Testis (tissue), 3 donors: ENCODE results near the gene TMEM184B. TPM values are rescaled to one million over a fixed set of nuclear protein-coding genes. Genes with fewer than 3 reads are reported as not detected.

ENCODE experiments used
- DNase-seq: peaks from one replicate; pipeline ENCODE4 v3.0.0-alpha.2; 2019
- H3K27ac ChIP-seq, 2 donors: fragments of 200-600 bp; sonication (generic); one replicate each; pipeline ENCODE4 v1.5.1; 2019
- H3K27me3 ChIP-seq: fragments of 200-600 bp; sonication (generic); one replicate; pipeline ENCODE4 v1.5.1; 2019
- H3K36me3 ChIP-seq: fragments of 200-600 bp; sonication (generic); one replicate; pipeline ENCODE4 v1.5.1; 2017; ENCODE audit warnings: low read depth; ENCODE audit errors: missing control alignments
- H3K4me1 ChIP-seq: fragments of 200-600 bp; sonication (generic); one replicate; pipeline ENCODE4 v1.5.1; 2019
- H3K4me3 ChIP-seq, 2 donors: fragments of 200-600 bp; sonication (generic); one replicate each; pipeline ENCODE4 v1.5.1; 2017 to 2019
- H3K9me3 ChIP-seq: fragments of 200-600 bp; sonication (generic); one replicate; pipeline ENCODE4 v1.5.1; 2017
- POLR2A ChIP-seq: fragments of 450-650 bp; IDR thresholded peaks from one replicate; pipeline ENCODE4 v1.6.1; 2017; ENCODE audit warnings: antibody characterized with exemption, mild to moderate bottlenecking, moderate library complexity
- WGBS, 2 donors: methylation state at CpG; one replicate each; pipeline ENCODE4 v1.1.5; 2018; 5-methylcytosine and 5-hydroxymethylcytosine counted together
- intact Hi-C: fragments of 100-400 bp; cut with DNase I; formaldehyde crosslinking; loops from one replicate; pipeline ENCODE4 v1.15.1; 2023; ENCODE audit warnings: low total_unique reads
- polyA plus RNA-seq: library from polyadenylated mRNA; stranded (reverse); fragments of 350-450 nt; fragmentation: Illumina TruSeq; extraction: RNeasy Lipid Tissue Mini Kit (QIAGEN cat#74804); gene quantifications from one replicate; pipeline ENCODE4 v1.2.3, GENCODE V29; 2014; ENCODE audit warnings: low read depth, low replicate concordance; ENCODE audit not compliant: insufficient read depth
- total RNA-seq, 2 donors: library from RNA; depleted of rRNA; stranded (reverse); fragments of >200 nt; gene quantifications; one replicate each; pipeline ENCODE4 v1.2.3, GENCODE V29; 2016
- TF ChIP-seq, protein P1 (sequence below), 3 experiments: fragments of 450-650 bp in 2 of 3; fragments of 200-600 bp in 1 of 3; sonication (generic) in 1 of 3; IDR thresholded peaks; one replicate each; pipeline ENCODE4 v1.5.1; 2016 to 2019; ENCODE audit warnings: antibody characterized with exemption in 3 of 3, mild to moderate bottlenecking in 2 of 3, moderate library complexity in 1 of 3

TMEM184B gene
- total and polyA plus RNA-seq, 3 donors from 2014 or later = 25.2 to 66.5 (median 35.4) TPM

DNA sequence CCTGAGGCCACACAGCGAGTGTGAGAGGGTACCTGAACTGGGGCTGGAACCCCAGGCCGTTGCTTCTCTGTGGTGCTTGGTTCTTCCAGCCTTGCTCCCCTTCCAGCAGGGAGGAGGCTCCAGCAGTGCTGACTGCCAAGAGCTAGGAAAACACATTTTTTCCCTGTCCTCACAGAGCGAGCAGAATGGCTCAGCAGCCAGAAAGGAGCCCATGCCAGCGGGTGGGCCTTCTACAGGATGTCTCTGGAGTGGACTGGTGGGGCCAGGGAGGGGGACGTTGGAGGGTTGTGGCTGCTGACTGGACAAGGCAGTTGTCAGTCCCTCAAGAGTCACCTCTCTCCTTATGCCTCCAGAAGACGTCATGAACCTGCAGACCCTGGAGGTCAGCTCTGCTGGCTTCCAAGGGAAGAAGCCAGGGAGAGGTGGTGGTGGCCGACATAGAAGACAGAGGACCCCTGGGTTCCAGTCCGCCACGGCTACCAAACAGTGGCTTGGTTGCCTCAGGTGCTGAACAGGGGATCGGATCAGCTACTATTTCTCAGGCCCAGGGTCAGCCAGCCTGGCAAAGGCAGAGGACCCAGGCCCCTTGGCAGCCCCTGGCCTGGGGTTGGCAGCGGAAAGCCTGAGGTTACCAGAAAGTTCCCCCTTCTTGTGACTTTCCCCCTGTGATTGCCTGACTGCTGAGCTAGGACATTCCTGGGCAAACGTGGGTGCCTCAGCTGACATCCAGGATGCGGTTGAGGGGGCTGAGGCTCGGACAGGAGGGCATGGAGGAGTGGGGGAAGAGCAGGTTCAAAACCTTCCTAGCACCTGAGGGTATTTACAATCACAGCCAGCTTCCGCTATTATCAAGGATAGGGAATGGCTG is 67.3 kb downstream of the TMEM184B start:
- DNase-seq = peak; percentile 88
- Histone ChIP-seq H3K4me1 (peaks cover 25% of the 10 kb centered on the region), H3K9me3 (no peaks in the 10 kb centered on the region), H3K36me3 (no peaks in the 10 kb centered on the region), H3K27me3 (no peaks in the 10 kb centered on the region), H3K4me3 (no peak overlapping the region), H3K27ac (peak overlapping the region; percentile 53 to 98)
- 58 to 67% methylated on average over 12 to 15 of the region's 15 CpGs for WGBS, 2 donors
- TF ChIP-seq, protein P1, sequence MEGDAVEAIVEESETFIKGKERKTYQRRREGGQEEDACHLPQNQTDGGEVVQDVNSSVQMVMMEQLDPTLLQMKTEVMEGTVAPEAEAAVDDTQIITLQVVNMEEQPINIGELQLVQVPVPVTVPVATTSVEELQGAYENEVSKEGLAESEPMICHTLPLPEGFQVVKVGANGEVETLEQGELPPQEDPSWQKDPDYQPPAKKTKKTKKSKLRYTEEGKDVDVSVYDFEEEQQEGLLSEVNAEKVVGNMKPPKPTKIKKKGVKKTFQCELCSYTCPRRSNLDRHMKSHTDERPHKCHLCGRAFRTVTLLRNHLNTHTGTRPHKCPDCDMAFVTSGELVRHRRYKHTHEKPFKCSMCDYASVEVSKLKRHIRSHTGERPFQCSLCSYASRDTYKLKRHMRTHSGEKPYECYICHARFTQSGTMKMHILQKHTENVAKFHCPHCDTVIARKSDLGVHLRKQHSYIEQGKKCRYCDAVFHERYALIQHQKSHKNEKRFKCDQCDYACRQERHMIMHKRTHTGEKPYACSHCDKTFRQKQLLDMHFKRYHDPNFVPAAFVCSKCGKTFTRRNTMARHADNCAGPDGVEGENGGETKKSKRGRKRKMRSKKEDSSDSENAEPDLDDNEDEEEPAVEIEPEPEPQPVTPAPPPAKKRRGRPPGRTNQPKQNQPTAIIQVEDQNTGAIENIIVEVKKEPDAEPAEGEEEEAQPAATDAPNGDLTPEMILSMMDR (IDR thresholded peaks at IDR 0.05) = no peak
- no peak for TF ChIP-seq POLR2A
- intact Hi-C loops = no loop called here

DNA sequence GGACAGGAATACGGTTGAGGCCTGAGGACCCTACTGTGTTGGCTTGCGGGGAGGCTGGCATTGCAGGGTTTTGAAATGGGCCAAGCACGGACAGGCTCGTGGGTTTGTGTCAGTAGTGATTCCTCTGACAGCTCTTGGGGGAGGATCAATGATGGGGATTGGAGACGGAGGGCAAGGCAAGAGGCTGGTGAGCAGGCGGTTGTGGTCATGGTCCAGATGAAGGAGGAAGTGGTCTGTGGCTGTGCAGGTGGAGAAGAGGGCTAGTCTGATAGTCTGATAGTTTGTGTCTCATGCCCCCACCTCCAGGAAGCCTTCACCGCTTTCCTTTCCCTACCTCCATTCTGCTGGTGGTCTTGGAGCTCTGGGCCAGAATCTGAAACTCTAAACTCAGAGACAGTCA is 68.0 kb downstream of the TMEM184B start:
- no peaks in the 10 kb centered on the region for H3K9me3 ChIP-seq
- WGBS, 2 donors = 85 to 90% methylated on average over 7 of the region's 7 CpGs
- H3K27me3 ChIP-seq = no peaks in the 10 kb centered on the region
- DNase-seq = no peak
- H3K4me3 ChIP-seq = no peak overlapping the region
- H3K27ac ChIP-seq = peak overlapping the region; percentile 53 to 98
- no peaks in the 10 kb centered on the region for H3K36me3 ChIP-seq
- peaks cover 25% of the 10 kb centered on the region for H3K4me1 ChIP-seq
- intact Hi-C loops = no loop called here
- TF ChIP-seq POLR2A = no peak
- TF ChIP-seq, protein P1 (IDR thresholded peaks at IDR 0.05) = no peak

DNA sequence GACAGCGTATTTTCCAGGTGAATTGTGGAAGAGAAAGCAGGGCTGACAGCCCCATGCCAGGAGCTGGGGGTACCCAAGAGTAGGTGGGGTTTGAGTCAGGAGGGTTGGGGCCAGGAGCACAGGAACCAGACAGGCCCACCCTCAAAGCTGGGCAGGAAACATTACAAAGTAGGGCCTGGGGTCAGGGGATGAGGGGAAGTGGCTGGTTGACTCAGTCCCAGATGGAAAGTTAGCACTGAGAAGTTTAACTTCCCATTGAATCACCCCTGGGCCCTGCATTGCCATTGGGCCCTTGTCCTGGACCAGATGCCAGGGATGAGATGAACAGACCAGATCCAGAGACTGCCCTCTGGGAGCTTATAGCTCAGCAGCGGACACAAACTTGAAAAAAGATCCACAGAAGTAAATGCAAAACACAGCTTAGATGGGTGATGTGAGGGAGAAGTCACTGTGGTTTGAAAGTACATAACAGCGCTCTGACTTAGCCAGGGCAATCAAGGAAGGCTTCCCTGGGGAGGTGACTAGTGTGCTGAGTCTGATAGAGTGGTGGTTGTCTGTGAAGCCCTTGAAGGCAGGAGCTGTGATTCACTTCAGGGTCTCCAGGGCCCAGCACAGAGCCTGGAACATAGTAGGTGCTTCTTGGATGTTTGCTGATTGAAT is 68.8 kb downstream of the TMEM184B start:
- TF ChIP-seq, protein P1 (IDR thresholded peaks at IDR 0.05) = no peak
- TF ChIP-seq POLR2A = no peak
- Histone ChIP-seq H3K27ac (peak overlapping the region in 1 of 2 donors; percentile 98), H3K36me3 (no peaks in the 10 kb centered on the region), H3K4me1 (peaks cover 25% of the 10 kb centered on the region), H3K27me3 (no peaks in the 10 kb centered on the region), H3K9me3 (no peaks in the 10 kb centered on the region), H3K4me3 (no peak overlapping the region)
- intact Hi-C loops = no loop called here
- WGBS, 2 donors = 90 to 92% methylated on average over 3 of the region's 3 CpGs
- DNase-seq = no peak

GRCh38 chr22:38203090-38203810 is 69.6 kb downstream of the TMEM184B start:
- no peaks in the 10 kb centered on the region for H3K9me3 ChIP-seq
- peaks cover 25% of the 10 kb centered on the region for H3K4me1 ChIP-seq
- no peaks in the 10 kb centered on the region for H3K27me3 ChIP-seq
- intact Hi-C loops = no loop called here
- peak; percentile 43 for DNase-seq
- peak overlapping the region; percentile 98 for H3K27ac ChIP-seq
- 23 to 34% methylated on average over 16 to 19 of the region's 19 CpGs for WGBS, 2 donors
- peak overlapping the region; percentile 83 to 91 for H3K4me3 ChIP-seq
- TF ChIP-seq, protein P1 (IDR thresholded peaks at IDR 0.05) = no peak
- no peaks in the 10 kb centered on the region for H3K36me3 ChIP-seq
